Astrocyte of the spinal cord (primary cell): ENCODE results near the gene STK25.

Experiments
- DNase-seq: peaks from one replicate; pipeline ENCODE4 v3.0.0; 2011; ENCODE audit warnings: low read depth, low spot score
- H3K4me3 ChIP-seq: 2 replicates; pipeline ENCODE4 v1.5.1; 2011; ENCODE audit warnings: low read depth, mild to moderate bottlenecking, low read length, moderate library complexity
- CTCF ChIP-seq: IDR thresholded peaks from 2 replicates; pipeline ENCODE4 v1.5.1; 2012; ENCODE audit warnings: low read depth, mild to moderate bottlenecking, low read length, inconsistent platforms
- in situ Hi-C: cut with HindIII; loops from 2 replicates; pipeline ENCODE4 v1.10.0; 2017; ENCODE audit warnings: low sequenced_read_pairs

The STK25 gene

DNA sequence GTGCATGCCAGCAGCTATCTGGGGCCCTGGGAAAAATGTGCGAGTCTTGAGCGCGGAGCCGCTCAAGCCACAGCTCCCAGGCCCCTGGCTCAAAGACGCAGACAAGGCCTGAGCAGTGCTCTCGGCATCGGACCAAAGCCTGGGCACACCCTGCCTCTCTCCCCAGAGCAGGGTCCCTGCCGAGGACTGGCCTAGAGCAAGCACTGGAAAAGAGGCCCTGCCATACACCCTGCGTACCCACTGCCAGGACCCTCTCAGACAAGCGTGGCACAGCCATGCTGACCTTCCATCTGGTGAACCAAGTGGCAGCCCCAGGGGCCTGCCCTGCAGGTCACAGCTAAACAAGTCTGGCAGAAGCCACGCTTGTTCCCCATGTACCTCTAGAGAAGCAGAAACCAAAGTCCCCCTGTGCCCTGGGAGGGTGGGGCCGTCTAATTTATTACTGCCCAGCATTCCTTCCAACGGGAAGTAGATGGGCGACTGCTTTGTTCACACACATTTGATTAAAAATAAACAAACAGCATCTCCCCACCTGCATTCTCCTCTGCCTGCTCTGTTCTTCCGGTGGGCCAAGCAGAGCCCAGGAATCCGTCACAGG lies 14.0 kb downstream of the STK25 start:
- no peak overlapping the region for H3K4me3 ChIP-seq
- no peak for TF ChIP-seq CTCF
- in situ Hi-C loops = no loop called here
- no peak for DNase-seq

GRCh38 chr2:241493092-241493491 lies 15.3 kb downstream of the STK25 start:
- in situ Hi-C loops = no loop called here
- no peak for TF ChIP-seq CTCF
- no peak overlapping the region for H3K4me3 ChIP-seq
- no peak for DNase-seq

- no peak overlapping the region for H3K4me3 ChIP-seq
- in situ Hi-C loops = no loop called here
- no peak for DNase-seq
- TF ChIP-seq CTCF = no peak
Measured at GRCh38 chr2:241492174-241492565, 16.2 kb downstream of the STK25 start.

DNA sequence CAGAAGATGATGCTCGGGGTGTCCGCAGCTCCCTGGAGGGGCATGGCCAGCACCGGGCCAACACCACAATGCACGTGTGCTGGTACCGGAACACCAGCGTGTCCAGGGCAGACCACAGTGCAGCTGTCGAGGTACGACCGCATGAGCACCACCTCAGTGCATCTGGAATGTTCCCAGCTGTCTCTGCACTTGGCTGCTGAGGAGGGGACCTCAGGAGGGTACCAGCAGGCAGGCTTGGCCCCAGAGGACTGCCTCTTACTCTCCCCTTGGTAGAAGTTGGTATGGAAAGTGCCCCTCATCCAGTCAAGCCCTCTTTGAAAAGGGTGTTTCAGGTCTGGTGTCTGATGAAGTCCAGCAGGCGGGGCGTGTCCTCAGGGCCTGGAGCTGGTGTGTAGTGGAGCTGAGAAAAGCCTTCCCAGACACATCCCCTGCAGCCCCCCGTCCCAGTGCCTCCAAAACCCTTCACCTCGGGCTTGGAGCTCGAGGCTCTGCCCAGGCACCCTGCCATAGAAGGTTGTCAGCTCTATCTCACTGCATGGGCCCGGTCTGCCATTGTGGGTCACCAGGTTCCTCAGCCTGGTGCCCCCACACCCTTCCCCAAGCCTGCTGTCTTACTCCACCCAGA lies 16.7 kb downstream of the STK25 start:
- TF ChIP-seq CTCF = no peak
- H3K4me3 ChIP-seq = no peak overlapping the region
- in situ Hi-C loops = no loop called here
- DNase-seq = no peak

DNA sequence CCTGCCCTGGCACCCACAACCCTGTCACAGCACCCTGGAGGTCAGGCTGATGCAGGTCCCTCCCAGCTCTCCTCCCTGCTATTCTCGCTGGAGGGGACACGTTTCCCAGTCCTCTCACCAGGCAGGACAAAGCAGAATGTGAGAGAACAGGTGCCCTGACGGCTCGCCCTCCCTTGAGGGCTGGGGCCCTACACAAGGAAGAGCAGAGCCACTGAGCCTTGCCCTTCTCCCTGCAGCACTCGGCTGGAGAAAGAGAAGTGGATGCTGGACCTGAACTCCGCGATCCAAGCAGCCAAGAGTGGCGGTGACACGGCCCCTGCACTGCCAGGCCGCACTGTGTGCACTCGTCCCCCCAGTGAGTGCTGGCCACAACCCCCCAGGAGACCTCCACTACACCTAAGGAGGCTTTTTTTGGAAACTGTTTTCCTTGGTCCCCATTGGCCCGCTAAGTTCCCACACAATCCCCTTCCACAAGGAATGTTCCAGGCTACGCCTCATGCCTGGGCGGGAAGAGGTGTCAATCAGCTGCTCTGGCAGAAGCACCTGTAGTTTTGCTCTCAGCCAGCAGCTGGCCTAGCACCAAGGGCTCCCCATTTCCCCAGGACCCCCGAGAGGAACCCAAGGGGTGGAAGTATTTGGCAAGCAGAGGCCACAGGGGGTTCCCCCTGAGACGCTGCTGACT lies 17.4 kb downstream of the STK25 start:
- no peak overlapping the region for H3K4me3 ChIP-seq
- in situ Hi-C loops = no loop called here
- no peak for DNase-seq
- TF ChIP-seq CTCF = no peak

- no peak for DNase-seq
- H3K4me3 ChIP-seq = no peak overlapping the region
- TF ChIP-seq CTCF = no peak
- in situ Hi-C loops = no loop called here
Measured at GRCh38 chr2:241489733-241490680, 18.4 kb downstream of the STK25 start.
